OCI-LY7 (cell line): ENCODE results near the gene NR5A2. TPM values are rescaled to one million over a fixed set of nuclear protein-coding genes. Genes with fewer than 3 reads are reported as not detected.

Experiments
- BruUV-seq: library from RNA; stranded (reverse); fragments of 400-500 nt; replicated peaks from 2 replicates; lab custom pipeline; 2021; lab: Mats Ljungman, UMichigan
- CTCF ChIA-PET: fragments of 300-600 bp; sonication (Branson Sonifier 250); formaldehyde crosslinking; loops from one replicate; lab custom pipeline; 2022; ENCODE audit warnings: antibody characterized with exemption; ENCODE audit not compliant: unreplicated experiment; lab: Charles Lee
- POLR2A ChIA-PET: fragments of 300-600 bp; sonication (Branson Sonifier 250); formaldehyde crosslinking; loops from one replicate; lab custom pipeline; 2022; ENCODE audit warnings: antibody characterized with exemption; lab: Charles Lee
- DNase-seq: peaks from one replicate; pipeline ENCODE4 v3.0.0-alpha.2; 2015; ENCODE audit warnings: low spot score
- H2AFZ ChIP-seq: fragments of 200-600 bp; sonication (generic), shearing (Covaris generic); 2 replicates; pipeline ENCODE4 v1.6.1; 2014; ENCODE audit warnings: mild to moderate bottlenecking, antibody characterized with exemption, low read length, moderate library complexity
- H3K27ac ChIP-seq: fragments of 200-600 bp; sonication (generic); 2 replicates; pipeline ENCODE4 v1.5.1; 2014; ENCODE audit warnings: mixed run types, low read depth, mild to moderate bottlenecking, moderate library complexity, low read length, inconsistent platforms; ENCODE audit not compliant: poor library complexity, severe bottlenecking
- H3K36me3 ChIP-seq: fragments of 200-600 bp; sonication (generic); 2 replicates; pipeline ENCODE4 v1.6.1; 2014; ENCODE audit warnings: mild to moderate bottlenecking, antibody characterized with exemption, low read length, moderate library complexity, mixed read lengths; ENCODE audit not compliant: insufficient read depth
- H3K4me1 ChIP-seq: fragments of 200-600 bp; sonication (generic); 2 replicates; pipeline ENCODE4 v1.5.1; 2014; ENCODE audit warnings: mild to moderate bottlenecking, low read length; ENCODE audit not compliant: insufficient read depth, poor library complexity, severe bottlenecking
- H3K4me2 ChIP-seq: fragments of 200-600 bp; sonication (generic); 2 replicates; pipeline ENCODE4 v1.6.1; 2014; ENCODE audit warnings: mild to moderate bottlenecking, low read length
- H3K4me3 ChIP-seq: fragments of 200-600 bp; sonication (generic); 2 replicates; pipeline ENCODE4 v1.5.1; 2014; ENCODE audit warnings: mild to moderate bottlenecking, low read depth, low read length; ENCODE audit not compliant: poor library complexity, severe bottlenecking
- H3K79me2 ChIP-seq: fragments of 200-600 bp; sonication (generic); 2 replicates; pipeline ENCODE4 v1.6.1; 2016; ENCODE audit warnings: low read depth, mild to moderate bottlenecking, low read length, moderate library complexity, mixed read lengths; ENCODE audit not compliant: insufficient read depth
- H3K9me2 ChIP-seq: fragments of 200-600 bp; sonication (generic); 2 replicates; pipeline ENCODE4 v1.6.1; 2016; ENCODE audit warnings: mild to moderate bottlenecking, low read length, mixed read lengths; ENCODE audit not compliant: insufficient read depth
- H3K9me3 ChIP-seq: fragments of 200-600 bp; sonication (generic); 2 replicates; pipeline ENCODE4 v1.6.1; 2014; ENCODE audit warnings: mild to moderate bottlenecking, mixed run types, low read length, mixed read lengths
- H4K20me1 ChIP-seq: fragments of 200-600 bp; sonication (generic); 2 replicates; pipeline ENCODE4 v1.6.1; 2014; ENCODE audit warnings: mild to moderate bottlenecking, antibody characterized with exemption, low read length, moderate library complexity, mixed read lengths; ENCODE audit not compliant: insufficient read depth
- CTCF ChIP-seq: fragments of 200-600 bp; sonication (generic); conservative IDR thresholded peaks from 2 replicates; pipeline ENCODE4 v1.5.1; 2014; ENCODE audit warnings: mild to moderate bottlenecking, antibody characterized with exemption, low read length, moderate library complexity, mixed read lengths
- EZH2phosphoT487 ChIP-seq: fragments of 200-600 bp; sonication (generic); IDR thresholded peaks from 2 replicates; pipeline ENCODE4 v1.6.1; 2018; ENCODE audit warnings: low read depth, borderline replicate concordance, mild to moderate bottlenecking, mixed run types, antibody characterized with exemption, low read length, moderate library complexity, mixed read lengths
- intact Hi-C: fragments of 100-400 bp; cut with micrococcal nuclease; formaldehyde crosslinking; loops from one replicate; pipeline ENCODE4 v1.10.0; 2022; ENCODE audit not compliant: unreplicated experiment
- total RNA-seq, 2 experiments: library from RNA; depleted of rRNA in 1 of 2; stranded (reverse); fragments of >200 nt in 1 of 2; shearing (Covaris generic) in 1 of 2; gene quantifications; 2 replicates each; pipeline ENCODE4 v1.2.3, GENCODE V29; 2014 to 2022

The NR5A2 gene
- total RNA-seq, 2 experiments from 2014 or later, result 2.3 to 3.9 TPM

- no peaks in the 10 kb centered on the region for H3K79me2 ChIP-seq
- H3K4me2 ChIP-seq, result peak overlapping the region; percentile 94
- no peaks in the 10 kb centered on the region for H3K36me3 ChIP-seq
- TF ChIP-seq EZH2phosphoT487 (peak; percentile 62; the same call in 1 of the 2 replicates), CTCF (no peak)
- no TSS peak for BruUV-seq
- H3K27ac ChIP-seq, result no peak overlapping the region
- no peaks in the 10 kb centered on the region for H3K9me3 ChIP-seq
- H3K4me3 ChIP-seq, result peak overlapping the region; percentile 68
- H4K20me1 ChIP-seq, result no peaks in the 10 kb centered on the region
- peak overlapping the region; percentile 63 for H2AFZ ChIP-seq
- DNase-seq, result peak; percentile 31
- ChIA-PET POLR2A (interaction anchor here (0.5 to 1.9 kb wide), 5 partner anchors 8 to 1383 kb away, joined by 3 to 8 read pairs (median 6); no protein-coding TSS in a partner anchor), CTCF (interaction anchor here (0.5 kb wide), 1 partner anchor 9 kb away, joined by 3 read pairs; no protein-coding TSS in a partner anchor)
- H3K9me2 ChIP-seq, result no peaks in the 10 kb centered on the region
- H3K4me1 ChIP-seq, result peaks cover 6% of the 10 kb centered on the region
- intact Hi-C loops, result loop anchor here (2.0 to 10.0 kb wide), 2 partner anchors 84 to 354 kb away; no protein-coding TSS in a partner anchor
These were observed 11.7 kb downstream of the NR5A2 start for GRCh38 chr1:200038981-200039848.

DNA sequence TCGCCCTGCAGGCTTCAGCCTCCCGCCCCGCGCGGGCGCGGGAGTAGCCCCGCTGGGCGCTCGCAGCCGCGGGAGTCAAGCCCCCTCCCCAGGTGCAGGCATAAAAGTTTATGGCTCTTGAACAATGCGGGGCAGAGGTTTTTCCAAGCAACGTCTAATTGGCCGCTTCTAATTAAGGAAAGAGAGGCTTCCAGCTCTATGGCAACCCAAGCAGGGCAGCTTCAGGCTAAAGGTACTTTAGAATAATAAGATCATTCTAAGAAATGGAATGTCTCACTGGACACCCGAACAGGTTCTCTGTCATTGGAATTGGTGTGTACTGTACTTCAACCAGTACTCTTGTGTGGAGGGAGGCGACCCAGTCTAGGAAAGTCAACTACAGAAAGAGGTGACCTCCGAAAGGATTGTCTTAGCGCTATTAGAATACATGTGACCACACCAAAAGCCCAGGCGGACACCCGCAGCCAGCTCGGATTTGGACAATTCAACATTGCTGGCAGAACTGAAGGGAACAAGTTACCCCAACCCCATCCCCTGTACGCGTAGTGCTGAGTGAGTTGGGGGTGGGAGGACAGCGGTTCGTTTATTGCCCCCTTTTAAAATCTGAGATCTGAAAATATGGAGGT, 12.5 kb downstream of the NR5A2 start:
- TF ChIP-seq CTCF, result no peak
- TF ChIP-seq EZH2phosphoT487, result no peak
- H3K9me3 ChIP-seq, result no peaks in the 10 kb centered on the region
- H3K4me3 ChIP-seq, result peak overlapping the region; percentile 68
- no peak overlapping the region for H3K27ac ChIP-seq
- H3K79me2 ChIP-seq, result no peaks in the 10 kb centered on the region
- no peaks in the 10 kb centered on the region for H3K36me3 ChIP-seq
- peaks cover 6% of the 10 kb centered on the region for H3K4me1 ChIP-seq
- intact Hi-C loops, result loop anchor here (2.0 to 10.0 kb wide), 2 partner anchors 85 to 355 kb away; no protein-coding TSS in a partner anchor
- peak overlapping the region; percentile 63; the same call in 1 of the 2 replicates for H2AFZ ChIP-seq
- BruUV-seq, result no TSS peak
- ChIA-PET CTCF (no interaction called here), POLR2A (interaction anchor here (0.5 to 1.9 kb wide), 5 partner anchors 9 to 1384 kb away, joined by 3 to 8 read pairs (median 6); no protein-coding TSS in a partner anchor)
- peak overlapping the region; percentile 94 for H3K4me2 ChIP-seq
- DNase-seq, result no peak
- H4K20me1 ChIP-seq, result no peaks in the 10 kb centered on the region
- no peaks in the 10 kb centered on the region for H3K9me2 ChIP-seq
